Liver (tissue), 3 donors: ENCODE data around the gene FN1.

Experiments used
- RAD21 ChIP-seq, 2 donors: IDR thresholded peaks; 2 replicates each; pipeline ENCODE4 v1.6.1; 2016; ENCODE audit warnings: antibody characterized with exemption in 2 of 2, mild to moderate bottlenecking in 2 of 2
- TF ChIP-seq, protein P1 (sequence below): fragments of 150-350 bp; IDR thresholded peaks from 2 replicates; pipeline ENCODE4 v1.5.1; 2017; ENCODE audit warnings: improper control_type of control experiment, low read depth, low read length; ENCODE audit not compliant: missing input control
- TF ChIP-seq, protein P2 (sequence below): IDR thresholded peaks from 2 replicates; pipeline ENCODE4 v1.6.1; 2016; ENCODE audit warnings: antibody characterized with exemption
- donor health status: healthy.
- donor health status: healthy.

DNA sequence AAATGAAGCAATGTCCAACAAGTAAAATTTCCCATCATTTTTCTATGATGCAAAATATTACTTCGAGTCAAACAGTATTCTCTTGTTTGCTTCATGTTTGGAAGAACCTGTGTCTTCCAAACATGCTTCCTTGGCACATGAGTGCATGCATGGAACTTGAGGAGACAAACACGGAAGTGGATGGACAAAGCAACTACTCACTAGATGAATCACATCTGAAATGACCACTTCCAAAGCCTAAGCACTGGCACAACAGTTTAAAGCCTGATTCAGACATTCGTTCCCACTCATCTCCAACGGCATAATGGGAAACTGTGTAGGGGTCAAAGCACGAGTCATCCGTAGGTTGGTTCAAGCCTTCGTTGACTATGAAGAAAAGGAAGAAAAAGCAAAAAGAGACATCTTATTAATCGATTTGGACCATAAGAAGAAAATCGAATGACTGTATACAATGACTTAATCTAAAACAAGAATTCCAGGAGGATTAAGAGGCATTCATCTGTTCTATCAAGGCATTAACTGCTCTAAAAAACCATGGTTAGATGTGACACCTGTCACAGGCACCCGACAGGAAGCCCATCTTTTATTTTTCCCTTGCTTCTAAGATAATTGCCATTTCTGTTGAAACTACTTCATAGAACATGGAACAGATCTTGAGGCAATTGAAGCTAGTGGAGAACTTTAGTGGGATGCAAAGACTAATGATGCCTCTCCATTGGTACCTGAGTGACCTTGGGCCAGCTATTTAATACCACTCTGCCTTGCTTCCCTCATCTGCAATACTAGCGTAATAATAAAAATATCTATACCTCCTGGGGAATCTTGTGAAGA lies 68.0 kb downstream of the FN1 start:
- TF ChIP-seq, protein P1, sequence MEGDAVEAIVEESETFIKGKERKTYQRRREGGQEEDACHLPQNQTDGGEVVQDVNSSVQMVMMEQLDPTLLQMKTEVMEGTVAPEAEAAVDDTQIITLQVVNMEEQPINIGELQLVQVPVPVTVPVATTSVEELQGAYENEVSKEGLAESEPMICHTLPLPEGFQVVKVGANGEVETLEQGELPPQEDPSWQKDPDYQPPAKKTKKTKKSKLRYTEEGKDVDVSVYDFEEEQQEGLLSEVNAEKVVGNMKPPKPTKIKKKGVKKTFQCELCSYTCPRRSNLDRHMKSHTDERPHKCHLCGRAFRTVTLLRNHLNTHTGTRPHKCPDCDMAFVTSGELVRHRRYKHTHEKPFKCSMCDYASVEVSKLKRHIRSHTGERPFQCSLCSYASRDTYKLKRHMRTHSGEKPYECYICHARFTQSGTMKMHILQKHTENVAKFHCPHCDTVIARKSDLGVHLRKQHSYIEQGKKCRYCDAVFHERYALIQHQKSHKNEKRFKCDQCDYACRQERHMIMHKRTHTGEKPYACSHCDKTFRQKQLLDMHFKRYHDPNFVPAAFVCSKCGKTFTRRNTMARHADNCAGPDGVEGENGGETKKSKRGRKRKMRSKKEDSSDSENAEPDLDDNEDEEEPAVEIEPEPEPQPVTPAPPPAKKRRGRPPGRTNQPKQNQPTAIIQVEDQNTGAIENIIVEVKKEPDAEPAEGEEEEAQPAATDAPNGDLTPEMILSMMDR: no peak
- TF ChIP-seq, protein P2, sequence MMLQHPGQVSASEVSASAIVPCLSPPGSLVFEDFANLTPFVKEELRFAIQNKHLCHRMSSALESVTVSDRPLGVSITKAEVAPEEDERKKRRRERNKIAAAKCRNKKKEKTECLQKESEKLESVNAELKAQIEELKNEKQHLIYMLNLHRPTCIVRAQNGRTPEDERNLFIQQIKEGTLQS: no peak
- TF ChIP-seq RAD21 (IDR thresholded peaks at IDR 0.05): no peak
